Fibroblast of villous mesenchyme (primary cell): ENCODE results near the gene RASSF8. TPM values are rescaled to one million over a fixed set of nuclear protein-coding genes. Genes with fewer than 3 reads are reported as not detected.

ENCODE experiments used
- DNase-seq: peaks from one replicate; pipeline ENCODE4 v3.0.0-alpha.2; 2010; ENCODE audit warnings: low read depth
- H3K4me3 ChIP-seq: 2 replicates; pipeline ENCODE4 v1.5.1; 2011; ENCODE audit warnings: low read depth, mild to moderate bottlenecking, low read length
- CTCF ChIP-seq: IDR thresholded peaks from 2 replicates; pipeline ENCODE4 v1.5.1; 2012; ENCODE audit warnings: low read depth, mild to moderate bottlenecking, low read length; ENCODE audit not compliant: insufficient read depth
- total RNA-seq: library from RNA; depleted of rRNA; stranded (reverse); fragments of >200 nt; gene quantifications from 2 replicates; pipeline ENCODE4 v1.2.3, GENCODE V29; 2012

Gene RASSF8
- total RNA-seq, 1 donor: 127 TPM

- TF ChIP-seq CTCF: peak; percentile 5
- DNase-seq: no peak
- no peak overlapping the region for H3K4me3 ChIP-seq
These were observed 99.8 kb downstream of the RASSF8 start for GRCh38 chr12:26058308-26058707.

GRCh38 chr12:26058818-26059217, 100.3 kb downstream of the RASSF8 start:
- H3K4me3 ChIP-seq: no peak overlapping the region
- TF ChIP-seq CTCF: no peak
- peak; percentile 14 for DNase-seq

- no peak for DNase-seq
- no peak for TF ChIP-seq CTCF
- no peak overlapping the region for H3K4me3 ChIP-seq
These were observed 103.5 kb downstream of the RASSF8 start for GRCh38 chr12:26062006-26062405.

GRCh38 chr12:26062566-26062965, 104.1 kb downstream of the RASSF8 start:
- DNase-seq: peak; percentile 28
- H3K4me3 ChIP-seq: no peak overlapping the region

GRCh38 chr12:26065451-26065850, 107.0 kb downstream of the RASSF8 start:
- TF ChIP-seq CTCF: no peak
- no peak for DNase-seq
- no peak overlapping the region for H3K4me3 ChIP-seq

More at GRCh38 chr12:26062566-26062965, 104.1 kb downstream of the RASSF8 start:
- no peak for TF ChIP-seq CTCF

GRCh38 chr12:26068503-26068902, 110.0 kb downstream of the RASSF8 start:
- no peak overlapping the region for H3K4me3 ChIP-seq
- no peak for DNase-seq
- no peak for TF ChIP-seq CTCF

- no peak for DNase-seq
- no peak overlapping the region for H3K4me3 ChIP-seq
These were observed 111.3 kb downstream of the RASSF8 start for GRCh38 chr12:26069796-26070195.

More at GRCh38 chr12:26069796-26070195, 111.3 kb downstream of the RASSF8 start:
- TF ChIP-seq CTCF: no peak
